GM12873 (cell line): Measurements from ENCODE around the gene AKAP13.

Experiments
- CTCF ChIP-seq: IDR thresholded peaks from 2 replicates; pipeline ENCODE4 v1.5.1; 2012; ENCODE audit warnings: low read depth, mild to moderate bottlenecking, moderate library complexity, low read length, control low read depth; ENCODE audit not compliant: insufficient read depth; ENCODE audit errors: missing control alignments

AKAP13 gene

DNA sequence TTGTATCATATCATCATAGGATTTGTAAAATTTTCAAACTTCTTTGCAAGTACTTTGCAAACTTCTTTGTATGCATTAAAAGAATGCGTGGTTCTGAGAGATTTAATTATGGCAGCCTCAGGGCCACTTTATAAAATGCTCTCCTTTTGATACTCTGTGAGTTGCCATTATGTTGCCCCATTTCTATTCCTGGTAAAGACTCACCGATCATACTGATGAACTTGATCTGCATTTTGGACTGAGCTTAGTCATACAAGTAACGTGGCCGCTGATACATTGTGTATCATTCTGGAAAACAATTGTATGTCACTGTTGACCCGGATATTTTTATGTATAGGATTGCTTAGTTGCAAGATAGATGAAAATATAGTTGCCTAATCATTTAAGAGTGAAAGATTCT, 38.8 kb downstream of the AKAP13 start:
- no peak for TF ChIP-seq CTCF

DNA sequence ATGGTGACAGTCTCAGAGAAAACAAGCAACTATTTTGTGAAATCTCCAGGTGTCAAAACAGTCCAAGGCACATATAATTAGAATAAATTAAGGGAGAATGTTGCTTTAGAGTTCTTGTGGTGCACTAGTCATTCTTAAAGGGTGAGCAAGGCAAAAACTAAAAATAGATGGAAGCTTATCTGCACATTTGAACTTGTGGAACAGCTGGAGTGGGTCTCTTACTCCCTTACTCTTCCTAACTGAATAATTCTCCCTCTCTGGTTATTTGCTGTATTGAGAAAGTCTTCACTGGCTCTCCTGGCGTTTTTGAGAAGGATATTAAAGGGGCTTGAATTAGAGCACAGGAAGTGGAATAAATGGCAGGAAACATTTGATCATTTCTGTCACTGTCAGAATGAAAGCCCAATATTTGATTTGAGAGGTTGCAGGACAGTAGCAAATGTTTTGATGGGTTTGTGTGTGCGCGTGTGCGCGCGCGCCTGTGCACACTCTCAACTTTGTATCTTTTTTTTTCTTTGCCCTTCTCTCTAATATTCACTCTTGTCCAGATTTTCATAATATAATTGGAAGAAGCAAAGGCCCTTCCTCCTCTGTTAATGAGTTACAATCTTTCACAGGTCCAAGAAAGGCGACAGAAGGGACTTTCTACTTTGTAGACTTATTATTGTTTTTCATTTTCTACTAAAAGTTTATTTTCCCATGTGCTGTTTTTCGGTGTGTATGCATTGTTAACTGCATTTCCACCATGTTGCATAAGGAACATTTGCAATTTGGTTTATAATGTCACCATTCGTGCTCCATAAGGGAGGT, 40.9 kb downstream of the AKAP13 start:
- no peak for TF ChIP-seq CTCF

GRCh38 chr15:85422607-85423006, 42.2 kb downstream of the AKAP13 start:
- no peak for TF ChIP-seq CTCF

DNA sequence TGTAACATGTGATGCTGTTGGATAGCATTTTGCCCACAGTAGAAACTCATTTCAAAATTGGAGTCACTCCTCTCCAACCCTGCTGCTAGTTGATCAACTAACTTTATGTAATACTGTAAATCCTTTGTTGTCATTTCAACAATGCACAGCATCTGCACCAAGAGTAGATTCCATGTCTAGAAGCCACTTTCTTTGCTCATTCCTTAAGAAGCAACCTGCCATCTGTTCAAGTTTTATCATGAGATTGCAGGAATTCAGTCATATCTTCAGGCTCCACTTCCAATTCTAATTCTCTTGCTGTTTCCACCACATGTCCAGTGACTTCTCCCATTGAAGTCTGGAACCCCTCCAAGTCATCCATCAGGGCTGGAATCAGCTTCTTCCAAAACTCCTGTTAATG, 42.9 kb downstream of the AKAP13 start:
- TF ChIP-seq CTCF: no peak

DNA sequence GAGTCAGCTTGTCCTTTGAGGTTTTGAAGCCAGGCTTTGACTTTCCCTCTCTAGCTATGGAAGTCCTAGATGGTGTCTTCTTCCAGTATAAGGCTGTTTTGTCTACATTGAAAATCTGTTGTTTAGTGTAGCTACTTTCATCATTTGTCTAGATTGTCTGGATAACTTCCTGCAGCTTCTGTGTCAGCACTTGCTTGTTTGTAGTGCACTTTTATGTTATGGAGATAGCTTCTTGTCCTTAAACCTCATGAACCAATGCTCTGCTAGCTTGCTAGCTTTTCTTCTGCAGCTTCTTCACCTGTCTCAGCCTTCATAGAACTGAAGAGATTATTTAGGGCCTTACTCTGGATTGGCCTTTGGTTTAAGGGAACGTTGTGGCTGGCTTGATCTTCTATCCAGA, 43.8 kb downstream of the AKAP13 start:
- TF ChIP-seq CTCF: no peak

DNA sequence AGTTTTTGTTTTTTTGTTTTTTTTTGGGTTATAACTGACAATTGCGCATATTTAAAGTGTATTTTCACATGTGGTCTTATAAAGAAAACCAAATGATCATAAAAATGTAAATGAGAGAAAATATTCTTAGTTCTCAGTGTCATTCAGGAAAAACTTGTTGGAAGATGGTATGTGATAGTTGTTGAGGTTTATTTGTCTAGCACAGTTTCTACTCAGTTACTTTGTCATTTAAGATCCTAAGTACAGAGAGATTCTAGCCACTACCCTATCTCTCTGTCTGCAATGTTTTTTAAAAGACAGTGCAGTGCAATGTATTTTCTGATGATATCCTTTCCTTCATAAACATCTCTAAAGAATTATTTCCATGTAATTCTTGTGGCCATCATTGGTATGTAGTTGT, 46.1 kb downstream of the AKAP13 start:
- no peak for TF ChIP-seq CTCF

DNA sequence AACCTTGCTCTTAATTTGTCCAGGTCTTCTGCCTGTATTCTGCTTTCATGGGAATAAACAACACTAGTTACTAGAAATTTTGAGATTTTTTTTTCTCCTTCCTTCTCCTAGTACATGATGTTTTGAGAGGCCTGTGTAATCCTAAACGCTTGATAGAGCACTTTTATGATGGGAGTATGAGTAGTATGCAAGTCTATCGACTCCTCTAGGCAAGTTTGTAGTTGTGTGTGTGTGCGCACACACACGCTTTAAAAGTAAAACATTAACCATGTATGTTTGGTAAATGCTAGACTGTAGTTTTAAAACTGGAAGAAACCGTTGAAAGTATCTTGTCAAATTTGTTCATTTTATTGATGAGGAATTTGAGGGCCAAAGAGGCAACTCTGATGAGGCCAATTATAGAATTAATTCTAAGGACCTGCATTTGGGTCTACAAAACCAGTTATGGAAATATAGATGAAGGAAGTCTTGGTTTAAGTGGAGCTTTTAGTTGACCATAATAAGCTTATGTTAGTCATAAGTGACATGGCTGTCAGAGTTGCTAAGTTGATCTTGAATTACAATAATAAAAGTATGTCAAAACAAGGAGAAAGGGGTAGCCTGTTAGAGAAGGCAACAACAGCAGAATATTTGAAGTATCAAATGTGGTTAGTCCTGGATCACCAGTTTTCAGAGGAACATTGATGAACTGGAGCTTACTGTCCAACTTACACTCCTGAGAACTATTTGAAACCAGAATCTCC, 47.1 kb downstream of the AKAP13 start:
- TF ChIP-seq CTCF: no peak
